ENCODE data around the gene ERCC6L.
"Not testable (repeated sequence)": the region's sequence is repeated elsewhere in the genome, so short reads cannot be mapped to it uniquely, and the experiment has no call there.

Gene ERCC6L

DNA sequence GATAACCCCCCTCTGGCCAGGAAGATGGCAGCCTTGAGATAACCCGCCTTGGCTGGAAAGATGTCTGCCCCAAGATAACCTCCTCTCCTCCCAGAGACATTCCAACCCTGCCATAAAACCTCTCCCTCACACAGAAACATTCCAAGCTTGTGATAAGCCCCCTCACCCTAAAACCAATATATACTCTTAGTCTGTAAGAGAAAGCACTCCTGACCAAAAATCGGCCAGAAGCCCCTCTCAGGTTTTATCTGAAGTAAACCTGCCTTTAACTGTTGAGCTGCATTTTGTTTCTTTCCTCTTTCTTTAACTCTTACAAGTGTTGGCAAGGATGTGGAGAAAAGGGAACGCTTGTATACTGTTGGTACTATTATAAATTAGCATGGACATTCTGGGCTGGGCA lies 8.5 kb downstream of the ERCC6L start:
- Histone ChIP-seq H3F3A (ENCODE audit: control insufficient read depth, insufficient read depth) (no peaks in the 10 kb centered on the region), H3K4me2 (ENCODE audit: low read length) (no peak overlapping the region), H3K4me3 (ENCODE audit: low read length) (no peak overlapping the region), H4K20me1 (ENCODE audit: control insufficient read depth, insufficient read depth, low read depth, low read length) (no peaks in the 10 kb centered on the region), H3K27me3 (ENCODE audit: control insufficient read depth, low read length) (no peaks in the 10 kb centered on the region), H3K9me3 (ENCODE audit: control insufficient read depth, insufficient read depth, low read length) (no peaks in the 10 kb centered on the region), H3K36me3 (ENCODE audit: control insufficient read depth, low read length) (peaks cover 11% of the 10 kb centered on the region; the same call in 1 of the 2 replicates), H3K79me2 (ENCODE audit: control insufficient read depth, low read length) (peaks cover 85% of the 10 kb centered on the region), H3K9me2 (replicated peaks; ENCODE audit: control insufficient read depth, low read length) (no peaks in the 10 kb centered on the region), H3K27ac (ENCODE audit: low read depth, low read length) (no peak overlapping the region), H3K4me1 (ENCODE audit: control insufficient read depth, low read length) (no peaks in the 10 kb centered on the region)
- TF ChIP-seq, protein P1, sequence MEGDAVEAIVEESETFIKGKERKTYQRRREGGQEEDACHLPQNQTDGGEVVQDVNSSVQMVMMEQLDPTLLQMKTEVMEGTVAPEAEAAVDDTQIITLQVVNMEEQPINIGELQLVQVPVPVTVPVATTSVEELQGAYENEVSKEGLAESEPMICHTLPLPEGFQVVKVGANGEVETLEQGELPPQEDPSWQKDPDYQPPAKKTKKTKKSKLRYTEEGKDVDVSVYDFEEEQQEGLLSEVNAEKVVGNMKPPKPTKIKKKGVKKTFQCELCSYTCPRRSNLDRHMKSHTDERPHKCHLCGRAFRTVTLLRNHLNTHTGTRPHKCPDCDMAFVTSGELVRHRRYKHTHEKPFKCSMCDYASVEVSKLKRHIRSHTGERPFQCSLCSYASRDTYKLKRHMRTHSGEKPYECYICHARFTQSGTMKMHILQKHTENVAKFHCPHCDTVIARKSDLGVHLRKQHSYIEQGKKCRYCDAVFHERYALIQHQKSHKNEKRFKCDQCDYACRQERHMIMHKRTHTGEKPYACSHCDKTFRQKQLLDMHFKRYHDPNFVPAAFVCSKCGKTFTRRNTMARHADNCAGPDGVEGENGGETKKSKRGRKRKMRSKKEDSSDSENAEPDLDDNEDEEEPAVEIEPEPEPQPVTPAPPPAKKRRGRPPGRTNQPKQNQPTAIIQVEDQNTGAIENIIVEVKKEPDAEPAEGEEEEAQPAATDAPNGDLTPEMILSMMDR (IDR thresholded peaks at IDR 0.05; ENCODE audit: low read depth, low read length, poor library complexity, severe bottlenecking), result no peak
- TF ChIP-seq EZH2phosphoT487 (IDR thresholded peaks at IDR 0.05; ENCODE audit: borderline replicate concordance, low read length), result no peak

DNA sequence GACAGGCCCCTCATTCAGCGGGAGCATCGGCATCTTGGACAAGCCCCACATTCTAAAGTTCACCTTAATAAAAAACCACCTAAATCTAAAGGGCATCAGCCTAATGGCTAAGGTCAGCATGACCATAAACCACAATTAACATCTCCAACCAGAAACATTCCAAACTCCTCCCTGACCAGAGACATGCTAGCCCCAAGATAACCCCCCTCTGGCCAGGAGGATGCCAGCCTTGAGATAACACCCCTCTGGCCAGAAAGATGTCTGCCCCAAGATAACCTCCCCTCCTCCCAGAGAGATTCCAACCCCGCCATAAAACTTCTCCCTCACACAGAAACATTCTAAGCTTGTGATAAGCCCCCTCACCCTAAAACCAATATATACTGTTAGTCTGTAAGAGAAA lies 18.5 kb downstream of the ERCC6L start:
- not testable (repeated sequence) for H3K9me3 ChIP-seq (ENCODE audit: control insufficient read depth, insufficient read depth, low read length); H3K9me2 ChIP-seq (replicated peaks; ENCODE audit: control insufficient read depth, low read length); H3K36me3 ChIP-seq (ENCODE audit: control insufficient read depth, low read length); H4K20me1 ChIP-seq (ENCODE audit: control insufficient read depth, insufficient read depth, low read depth, low read length); H3F3A ChIP-seq (ENCODE audit: control insufficient read depth, insufficient read depth); H3K27me3 ChIP-seq (ENCODE audit: control insufficient read depth, low read length); H3K4me3 ChIP-seq (ENCODE audit: low read length); H3K4me2 ChIP-seq (ENCODE audit: low read length); H3K4me1 ChIP-seq (ENCODE audit: control insufficient read depth, low read length); H3K27ac ChIP-seq (ENCODE audit: low read depth, low read length)
- peaks cover 60% of the 10 kb centered on the region for H3K79me2 ChIP-seq (ENCODE audit: control insufficient read depth, low read length)

DNA sequence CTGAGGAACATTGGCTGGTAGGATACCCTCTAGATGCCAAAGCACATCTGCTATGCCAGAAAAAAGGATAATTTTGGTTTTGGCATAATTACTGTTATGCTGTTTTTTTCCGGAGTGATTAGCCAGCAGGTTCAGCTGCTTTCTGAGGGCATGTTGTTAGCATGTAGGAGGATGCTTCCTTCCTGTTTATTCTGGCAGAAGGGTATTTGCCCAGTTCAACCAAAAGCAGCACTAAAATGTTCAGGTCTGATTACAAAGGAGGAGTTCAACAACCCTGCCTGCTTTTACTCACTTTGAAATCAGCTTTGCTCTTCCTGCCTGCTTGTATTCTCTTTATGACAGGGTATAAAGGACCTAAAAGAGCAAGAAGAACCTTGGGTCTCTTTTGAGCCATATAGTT lies 21.9 kb downstream of the ERCC6L start:
- peaks cover 56% of the 10 kb centered on the region for H3K79me2 ChIP-seq (ENCODE audit: control insufficient read depth, low read length)
- no peaks in the 10 kb centered on the region for H3K27me3 ChIP-seq (ENCODE audit: control insufficient read depth, low read length)
- no peaks in the 10 kb centered on the region for H3K4me1 ChIP-seq (ENCODE audit: control insufficient read depth, low read length)
- no peaks in the 10 kb centered on the region for H3K9me2 ChIP-seq (replicated peaks; ENCODE audit: control insufficient read depth, low read length)
- no peaks in the 10 kb centered on the region for H3K9me3 ChIP-seq (ENCODE audit: control insufficient read depth, insufficient read depth, low read length)
- H3F3A ChIP-seq (ENCODE audit: control insufficient read depth, insufficient read depth), result no peaks in the 10 kb centered on the region
- no peaks in the 10 kb centered on the region for H3K36me3 ChIP-seq (ENCODE audit: control insufficient read depth, low read length)
- no peaks in the 10 kb centered on the region for H4K20me1 ChIP-seq (ENCODE audit: control insufficient read depth, insufficient read depth, low read depth, low read length)
- H3K4me2 ChIP-seq (ENCODE audit: low read length), result no peak overlapping the region
- no peak overlapping the region for H3K4me3 ChIP-seq (ENCODE audit: low read length)
- TF ChIP-seq, protein P1 (IDR thresholded peaks at IDR 0.05; ENCODE audit: low read depth, low read length, poor library complexity, severe bottlenecking), result no peak
- TF ChIP-seq EZH2phosphoT487 (IDR thresholded peaks at IDR 0.05; ENCODE audit: borderline replicate concordance, low read length), result no peak
- H3K27ac ChIP-seq (ENCODE audit: low read depth, low read length), result no peak overlapping the region

DNA sequence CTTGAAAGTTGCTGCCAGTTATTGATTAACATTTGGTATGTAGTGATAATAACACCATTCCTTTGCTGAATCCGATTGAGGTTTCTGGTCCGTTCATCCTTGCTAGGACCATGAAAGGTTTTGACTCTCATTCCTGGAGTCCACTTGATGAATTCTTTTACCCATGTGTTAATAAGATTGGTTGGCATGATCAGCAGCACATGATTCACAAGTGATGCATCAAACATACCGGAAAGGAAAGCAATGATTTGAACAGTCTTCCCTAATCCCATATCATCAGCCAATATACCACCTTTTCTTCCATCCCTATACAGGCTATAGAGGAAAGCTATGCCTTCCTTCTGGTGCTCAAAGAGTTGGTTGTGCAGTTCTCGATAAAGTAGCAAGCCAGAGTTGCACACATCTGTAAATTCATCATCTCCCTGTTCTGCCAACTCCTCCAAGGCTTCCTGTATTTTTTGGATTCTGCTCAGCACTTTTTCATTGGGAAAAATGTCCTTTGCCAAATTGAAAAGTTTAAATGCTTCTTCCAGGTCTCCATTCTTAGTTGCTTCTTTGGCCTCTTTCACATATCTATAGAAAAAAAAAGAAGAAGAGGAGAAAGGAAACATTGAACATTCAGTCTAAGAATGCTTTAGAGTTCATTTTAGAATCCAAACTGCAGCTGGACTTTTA lies 30.6 kb downstream of the ERCC6L start:
- H3K4me3 ChIP-seq (ENCODE audit: low read length), result no peak overlapping the region
- H3K4me1 ChIP-seq (ENCODE audit: control insufficient read depth, low read length), result no peaks in the 10 kb centered on the region
- no peak overlapping the region for H3K27ac ChIP-seq (ENCODE audit: low read depth, low read length)
- H3K9me2 ChIP-seq (replicated peaks; ENCODE audit: control insufficient read depth, low read length), result no peaks in the 10 kb centered on the region
- peaks cover 29% of the 10 kb centered on the region for H3K36me3 ChIP-seq (ENCODE audit: control insufficient read depth, low read length)
- no peak for TF ChIP-seq EZH2phosphoT487 (IDR thresholded peaks at IDR 0.05; ENCODE audit: borderline replicate concordance, low read length)
- TF ChIP-seq, protein P1 (IDR thresholded peaks at IDR 0.05; ENCODE audit: low read depth, low read length, poor library complexity, severe bottlenecking), result no peak
- H3F3A ChIP-seq (ENCODE audit: control insufficient read depth, insufficient read depth), result no peaks in the 10 kb centered on the region
- H3K79me2 ChIP-seq (ENCODE audit: control insufficient read depth, low read length), result peaks cover 39% of the 10 kb centered on the region
- no peaks in the 10 kb centered on the region for H3K27me3 ChIP-seq (ENCODE audit: control insufficient read depth, low read length)
- H3K4me2 ChIP-seq (ENCODE audit: low read length), result no peak overlapping the region
- H3K9me3 ChIP-seq (ENCODE audit: control insufficient read depth, insufficient read depth, low read length), result no peaks in the 10 kb centered on the region
- peaks cover 4% of the 10 kb centered on the region; the same call in 1 of the 2 replicates for H4K20me1 ChIP-seq (ENCODE audit: control insufficient read depth, insufficient read depth, low read depth, low read length)

Data from DOHH2 (cell line).